ENCODE measurements around the gene ARHGAP6.

The ARHGAP6 gene

GRCh38 chrX:11309220-11309619 lies 356.5 kb downstream of the ARHGAP6 start:
- DNase-seq (ENCODE audit: low read depth in 2 of 2), result no peak

GRCh38 chrX:11305641-11306040 lies 360.1 kb downstream of the ARHGAP6 start:
- DNase-seq (ENCODE audit: low read depth in 2 of 2), result no peak

GRCh38 chrX:11304829-11305228 lies 360.9 kb downstream of the ARHGAP6 start:
- DNase-seq (ENCODE audit: low read depth in 2 of 2), result no peak

- DNase-seq (ENCODE audit: low read depth in 2 of 2), result no peak
Measured at GRCh38 chrX:11298600-11298999, 367.1 kb downstream of the ARHGAP6 start.

GRCh38 chrX:11296051-11296450 lies 369.7 kb downstream of the ARHGAP6 start:
- DNase-seq (ENCODE audit: low read depth in 2 of 2), result no peak

- no peak for DNase-seq (ENCODE audit: low read depth in 2 of 2)
Measured at GRCh38 chrX:11293113-11293512, 372.6 kb downstream of the ARHGAP6 start, which contains the start of gene AMELX. AMELX (plus strand) TSS chrX:11293413; CDS start chrX:11294789, 1,376 bp downstream.

- no peak for DNase-seq (ENCODE audit: low read depth in 2 of 2)
Measured at GRCh38 chrX:11290416-11291102, 375.2 kb downstream of the ARHGAP6 start.

- no peak for DNase-seq (ENCODE audit: low read depth in 2 of 2)
Measured at GRCh38 chrX:11287505-11287904, 378.2 kb downstream of the ARHGAP6 start.

- DNase-seq (ENCODE audit: low read depth in 2 of 2), result no peak
Measured at GRCh38 chrX:11285651-11286050, 380.1 kb downstream of the ARHGAP6 start.

- no peak for DNase-seq (ENCODE audit: low read depth in 2 of 2)
Measured at GRCh38 chrX:11282043-11282442, 383.7 kb downstream of the ARHGAP6 start.

- DNase-seq (ENCODE audit: low read depth in 2 of 2), result peak in 1 of 2 experiments; percentile 8
Measured at GRCh38 chrX:11273544-11273943, 392.2 kb downstream of the ARHGAP6 start.

- no peak for DNase-seq (ENCODE audit: low read depth in 2 of 2)
Measured at GRCh38 chrX:11272863-11273262, 392.9 kb downstream of the ARHGAP6 start.

- no peak for DNase-seq (ENCODE audit: low read depth in 2 of 2)
Measured at GRCh38 chrX:11272290-11272689, 393.4 kb downstream of the ARHGAP6 start.

- DNase-seq (ENCODE audit: low read depth in 2 of 2), result no peak
Measured at GRCh38 chrX:11269996-11270395, 395.7 kb downstream of the ARHGAP6 start.

GRCh38 chrX:11269006-11269405 lies 396.7 kb downstream of the ARHGAP6 start:
- DNase-seq (ENCODE audit: low read depth in 2 of 2), result no peak

GRCh38 chrX:11267425-11267824 lies 398.3 kb downstream of the ARHGAP6 start:
- peak in 1 of 2 experiments; percentile 10 for DNase-seq (ENCODE audit: low read depth in 2 of 2)

GRCh38 chrX:11266573-11267003 lies 399.1 kb downstream of the ARHGAP6 start:
- DNase-seq (ENCODE audit: low read depth in 2 of 2), result no peak

- DNase-seq (ENCODE audit: low read depth in 2 of 2), result no peak
Measured at GRCh38 chrX:11265352-11265751, 400.4 kb downstream of the ARHGAP6 start.

- DNase-seq (ENCODE audit: low read depth in 2 of 2), result no peak
Measured at GRCh38 chrX:11264925-11265324, 400.8 kb downstream of the ARHGAP6 start.

GRCh38 chrX:11261260-11261659 lies 404.5 kb downstream of the ARHGAP6 start:
- peak; percentile 12 to 13 for DNase-seq (ENCODE audit: low read depth in 2 of 2)

GRCh38 chrX:11259437-11259836 lies 406.3 kb downstream of the ARHGAP6 start:
- DNase-seq (ENCODE audit: low read depth in 2 of 2), result no peak

- DNase-seq (ENCODE audit: low read depth in 2 of 2), result no peak
Measured at GRCh38 chrX:11257711-11258110, 408.0 kb downstream of the ARHGAP6 start.

- DNase-seq (ENCODE audit: low read depth in 2 of 2), result no peak
Measured at GRCh38 chrX:11257290-11257689, 408.4 kb downstream of the ARHGAP6 start.
